GM19238 (cell line): ENCODE results near the gene RGPD4.

Experiments used
- DNase-seq: peaks from one replicate; pipeline ENCODE4 v3.0.0; 2011; ENCODE audit warnings: low spot score; ENCODE audit not compliant: insufficient read length

RGPD4 gene

GRCh38 chr2:107927034-107927534 is 100.4 kb downstream of the RGPD4 start:
- no peak for DNase-seq

- DNase-seq, result no peak
These were observed 104.7 kb downstream of the RGPD4 start for GRCh38 chr2:107931412-107931811.

GRCh38 chr2:107932488-107932887 is 105.8 kb downstream of the RGPD4 start:
- no peak for DNase-seq

GRCh38 chr2:107932979-107933378 is 106.3 kb downstream of the RGPD4 start:
- DNase-seq, result no peak

- no peak for DNase-seq
These were observed 110.0 kb downstream of the RGPD4 start for GRCh38 chr2:107936433-107937359.
